ENCODE data around the gene TPCN2.
A peak's percentile ranks its signal among the peaks of the same experiment; 100 is the strongest.

TPCN2 gene

DNA sequence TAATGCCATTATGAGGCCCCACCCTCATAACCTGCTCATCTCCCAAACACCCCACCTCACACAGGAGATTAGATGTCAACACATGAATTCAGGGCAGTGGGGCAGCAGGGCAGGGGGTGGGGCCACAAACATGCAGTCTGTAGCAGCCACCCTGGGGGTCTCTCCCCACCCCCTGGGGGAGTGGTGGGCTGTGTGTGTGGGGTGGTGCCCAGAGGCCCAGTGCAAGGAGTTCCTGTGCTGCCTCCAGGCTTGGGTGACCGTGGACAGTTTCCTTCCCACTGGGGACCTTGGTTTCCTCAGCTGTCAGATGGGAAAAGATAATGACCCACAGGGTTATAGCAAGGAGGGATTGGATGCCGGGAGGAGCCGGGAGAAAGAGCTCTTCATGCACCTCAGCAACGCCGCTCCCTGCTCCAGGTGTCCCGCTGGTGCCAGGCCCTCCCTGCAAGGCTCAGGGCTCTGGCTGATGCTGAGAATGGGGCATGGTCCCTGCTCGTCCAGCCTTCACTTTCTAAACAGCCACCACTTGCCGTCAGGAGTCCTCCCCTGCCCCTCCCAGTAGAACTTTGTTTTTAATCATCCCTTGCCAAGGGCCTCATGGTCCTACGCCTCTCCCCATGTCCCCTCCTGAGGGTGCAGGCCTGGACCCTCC is 33.7 kb upstream of the TPCN2 start:
- peaks cover 5 to 6% of the 10 kb centered on the region in 2 donors for H3K4me1 Mint-ChIP-seq
- peaks cover 42 to 57% of the 10 kb centered on the region in 2 donors for H3K27me3 Mint-ChIP-seq
- DNase-seq (no peak), ATAC-seq (replicated peaks) (no peak)
- peaks cover 4 to 9% of the 10 kb centered on the region in 2 donors for H3K9me3 Mint-ChIP-seq
- no peak overlapping the region for H3K27ac Mint-ChIP-seq
- no peak overlapping the region for H3K4me3 Mint-ChIP-seq
- no peaks in the 10 kb centered on the region for H3K36me3 Mint-ChIP-seq

DNA sequence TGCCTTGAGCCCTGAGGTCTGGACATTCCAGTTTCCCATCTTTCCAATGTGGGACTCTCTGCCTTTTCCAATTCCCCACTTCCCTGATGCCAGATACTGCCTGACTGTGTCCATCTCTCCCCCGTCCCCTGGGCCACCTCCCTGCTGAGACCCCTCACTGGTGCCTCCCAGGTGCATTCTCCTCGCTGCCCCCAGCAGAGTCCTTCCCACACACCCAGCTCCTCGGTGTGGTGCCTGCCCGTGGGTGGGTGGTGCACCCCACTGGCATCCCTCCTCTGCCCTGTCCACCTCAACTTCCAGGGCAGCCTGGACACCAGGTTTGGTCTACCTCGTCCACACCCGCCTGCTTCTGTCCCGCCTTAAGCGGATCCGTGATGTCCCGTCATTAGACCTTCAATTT is 30.8 kb upstream of the TPCN2 start:
- Mint-ChIP-seq H3K9me3 (peaks cover 4 to 9% of the 10 kb centered on the region in 2 donors), H3K4me1 (peaks cover 0 to 5% of the 10 kb centered on the region in 2 donors), H3K27ac (peak overlapping the region; percentile 56), H3K4me3 (no peak overlapping the region), H3K27me3 (peaks cover 22 to 31% of the 10 kb centered on the region in 2 donors), H3K36me3 (no peaks in the 10 kb centered on the region)
- DNase-seq = no peak
- ATAC-seq (replicated peaks) = no peak

DNA sequence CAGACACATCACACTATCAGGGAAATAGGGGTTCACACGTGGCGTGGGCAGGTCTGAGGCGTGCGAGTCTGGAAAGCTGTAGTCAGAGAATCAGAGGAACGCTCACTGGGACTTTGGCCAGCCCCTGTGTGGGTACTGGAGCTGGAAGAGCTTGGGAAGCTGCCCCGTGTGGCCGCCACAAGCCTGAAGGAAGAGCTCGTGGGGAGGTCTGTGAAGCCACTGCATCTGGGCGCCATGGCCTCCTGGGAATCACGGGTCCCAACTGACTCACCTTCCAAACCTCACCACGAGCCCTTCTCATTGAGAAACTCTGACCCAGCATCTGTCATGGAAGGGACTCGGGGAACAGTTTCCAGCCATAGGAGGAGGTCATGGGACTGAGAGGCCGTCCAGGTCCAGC is 29.8 kb upstream of the TPCN2 start:
- H3K36me3 Mint-ChIP-seq = no peaks in the 10 kb centered on the region
- H3K27me3 Mint-ChIP-seq = peaks cover 18 to 24% of the 10 kb centered on the region in 2 donors
- H3K4me1 Mint-ChIP-seq = no peaks in the 10 kb centered on the region
- ATAC-seq (replicated peaks) = no peak
- H3K9me3 Mint-ChIP-seq = peaks cover 4 to 9% of the 10 kb centered on the region in 2 donors
- H3K27ac Mint-ChIP-seq = no peak overlapping the region
- DNase-seq = no peak
- H3K4me3 Mint-ChIP-seq = no peak overlapping the region

DNA sequence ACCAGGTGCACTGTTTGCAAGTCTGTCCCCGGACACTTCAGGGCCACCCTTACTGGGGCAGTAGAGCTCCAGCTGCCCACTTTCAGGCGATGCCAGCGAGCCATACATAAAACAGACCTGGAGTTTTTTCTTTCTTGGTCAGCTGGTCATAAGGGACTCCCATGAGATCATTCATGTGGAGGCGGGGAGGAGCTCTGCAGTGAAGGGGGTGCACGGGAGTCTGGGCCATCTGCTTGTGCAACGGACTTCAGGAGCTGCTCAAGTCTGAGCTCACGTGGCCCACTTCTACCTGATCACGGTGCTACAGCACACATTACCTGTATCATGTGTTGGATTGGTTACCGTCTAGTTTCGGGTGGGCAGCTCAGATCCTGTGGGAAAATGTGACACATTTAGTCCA is 26.5 kb upstream of the TPCN2 start:
- H3K9me3 Mint-ChIP-seq = no peaks in the 10 kb centered on the region
- H3K27me3 Mint-ChIP-seq = peaks cover 0 to 6% of the 10 kb centered on the region in 2 donors
- no peaks in the 10 kb centered on the region for H3K4me1 Mint-ChIP-seq
- no peak overlapping the region for H3K27ac Mint-ChIP-seq
- H3K36me3 Mint-ChIP-seq = no peaks in the 10 kb centered on the region
- ATAC-seq (replicated peaks) (no peak), DNase-seq (no peak)
- no peak overlapping the region for H3K4me3 Mint-ChIP-seq

DNA sequence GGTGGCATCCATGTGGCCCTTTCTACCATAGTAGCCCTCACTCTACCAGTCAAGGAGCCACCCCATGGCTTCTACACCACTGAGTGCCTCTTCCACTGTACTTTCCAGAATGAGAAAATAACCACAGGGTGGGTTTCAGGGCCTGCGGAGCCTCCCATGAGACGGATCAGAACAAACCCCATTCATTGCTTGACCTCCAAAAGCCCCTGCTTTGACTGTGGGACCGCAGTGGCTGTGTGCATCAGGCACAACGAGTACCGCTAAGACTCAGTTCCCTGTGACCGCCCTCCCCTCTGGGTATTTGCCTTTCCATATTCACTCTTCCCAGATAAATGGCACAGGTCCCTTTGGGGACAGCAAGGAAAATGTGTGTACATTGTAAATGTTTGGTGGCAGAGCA is 24.2 kb upstream of the TPCN2 start:
- Mint-ChIP-seq H3K27me3 (peaks cover 0 to 6% of the 10 kb centered on the region in 2 donors), H3K36me3 (no peaks in the 10 kb centered on the region), H3K9me3 (no peaks in the 10 kb centered on the region), H3K4me3 (no peak overlapping the region), H3K4me1 (no peaks in the 10 kb centered on the region), H3K27ac (no peak overlapping the region)
- ATAC-seq (replicated peaks) (peak in 1 of 2 donors; percentile 33), DNase-seq (no peak)

DNA sequence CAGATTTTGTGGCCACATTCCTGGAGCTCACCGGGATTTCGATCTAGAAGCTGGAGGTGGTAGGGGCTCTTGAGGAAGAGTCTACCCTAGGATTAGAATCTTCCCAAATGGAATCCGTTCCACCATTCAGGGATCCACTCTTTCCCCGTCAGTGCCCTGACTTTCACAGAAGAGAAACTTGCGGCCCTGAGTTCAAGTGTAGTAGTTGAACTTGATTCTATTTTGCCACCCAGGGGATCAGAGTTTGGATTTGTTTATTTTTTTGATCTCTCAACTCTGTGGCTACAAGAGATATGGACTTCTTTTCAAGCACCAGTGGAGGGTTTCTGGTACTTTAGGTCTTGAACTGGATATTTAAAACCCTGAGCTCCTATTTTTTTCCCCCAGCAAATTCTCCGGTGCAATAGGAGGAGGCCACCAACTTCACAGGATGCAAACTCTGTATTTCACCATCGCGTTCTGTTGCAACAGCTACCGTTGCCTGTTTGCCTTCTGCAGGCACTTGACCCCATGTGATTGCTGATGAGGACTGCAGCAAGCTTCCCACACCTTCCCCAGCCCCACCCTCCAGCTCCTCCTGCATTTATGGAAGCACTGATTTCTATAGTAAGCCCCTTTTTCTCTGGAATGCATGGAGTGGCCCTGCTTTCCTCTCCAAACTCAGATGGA is 20.9 kb upstream of the TPCN2 start:
- H3K36me3 Mint-ChIP-seq = no peaks in the 10 kb centered on the region
- H3K9me3 Mint-ChIP-seq = no peaks in the 10 kb centered on the region
- no peak overlapping the region for H3K27ac Mint-ChIP-seq
- peaks cover 5 to 22% of the 10 kb centered on the region in 2 donors for H3K27me3 Mint-ChIP-seq
- ATAC-seq (replicated peaks) = no peak
- no peak for DNase-seq
- H3K4me1 Mint-ChIP-seq = no peaks in the 10 kb centered on the region
- no peak overlapping the region for H3K4me3 Mint-ChIP-seq

DNA sequence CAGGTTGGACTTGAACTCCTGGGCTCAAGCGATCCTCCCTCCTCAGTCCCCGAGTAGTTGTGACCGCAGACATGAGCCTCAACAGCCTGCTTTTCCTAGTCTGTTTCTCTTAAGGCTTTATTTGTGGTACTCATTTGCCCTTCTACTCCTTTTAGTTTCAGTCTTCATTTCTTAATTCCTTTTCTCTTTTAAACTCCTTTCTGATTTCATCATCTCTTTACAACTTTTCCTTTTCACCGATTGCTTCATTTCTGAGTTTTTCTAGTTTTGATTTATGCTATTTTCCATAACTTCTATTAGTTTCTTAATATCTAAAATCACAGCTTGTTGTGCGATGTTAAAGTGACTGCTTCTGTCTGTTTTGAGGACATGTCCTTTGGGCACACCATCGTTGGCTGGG is 18.4 kb upstream of the TPCN2 start:
- DNase-seq = no peak
- Mint-ChIP-seq H3K27ac (no peak overlapping the region), H3K4me3 (no peak overlapping the region), H3K4me1 (no peaks in the 10 kb centered on the region), H3K27me3 (peaks cover 21% of the 10 kb centered on the region in 2 donors), H3K9me3 (no peaks in the 10 kb centered on the region), H3K36me3 (no peaks in the 10 kb centered on the region)
- no peak for ATAC-seq (replicated peaks)

DNA sequence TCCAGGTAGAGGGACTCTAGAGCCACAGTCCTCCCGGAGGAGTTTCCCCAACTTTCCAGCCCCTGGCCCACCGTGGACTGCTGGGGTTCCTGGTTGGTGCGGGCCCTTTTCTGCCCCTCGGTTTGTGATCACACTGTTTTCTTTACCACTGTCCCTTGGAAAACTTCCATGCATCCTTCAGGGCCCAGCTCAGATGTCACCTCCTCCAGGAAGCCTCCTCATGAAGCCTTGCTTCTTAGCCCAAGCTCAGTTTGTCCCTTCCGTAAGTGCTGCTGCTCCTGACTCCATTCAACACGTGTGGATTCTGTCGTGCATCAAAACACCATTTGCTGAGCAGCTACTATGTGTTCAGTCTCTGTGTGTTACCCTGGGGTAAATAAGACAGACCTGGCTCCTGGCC is 15.9 kb upstream of the TPCN2 start:
- no peaks in the 10 kb centered on the region for H3K9me3 Mint-ChIP-seq
- no peak for DNase-seq

DNA sequence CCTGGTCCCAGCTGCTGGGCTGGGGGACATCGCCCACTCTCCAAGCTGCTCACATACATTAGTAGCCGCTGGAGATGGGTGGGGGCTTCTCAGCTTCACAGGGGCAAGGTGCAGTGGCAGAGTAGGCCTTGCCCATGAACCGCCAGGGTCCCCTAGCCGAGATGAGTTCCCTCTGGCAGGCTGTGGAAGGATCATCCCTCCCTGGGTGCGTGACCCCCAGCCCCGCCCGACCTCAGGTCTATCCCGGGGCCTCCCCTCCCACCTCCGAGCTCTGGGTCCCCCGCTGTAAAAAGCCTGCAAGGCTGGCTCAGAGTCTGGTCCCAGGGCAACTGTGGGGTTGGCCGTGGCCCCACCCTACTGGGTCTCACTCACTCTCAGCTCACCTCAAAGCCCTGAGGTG is 15.3 kb upstream of the TPCN2 start:
- Mint-ChIP-seq H3K4me3 (no peak overlapping the region), H3K9me3 (no peaks in the 10 kb centered on the region), H3K36me3 (no peaks in the 10 kb centered on the region), H3K27me3 (peaks cover 27 to 31% of the 10 kb centered on the region in 2 donors), H3K27ac (no peak overlapping the region), H3K4me1 (no peaks in the 10 kb centered on the region)
- no peak for DNase-seq
- no peak for ATAC-seq (replicated peaks)

More for the DNA sequence above, 15.9 kb upstream of the TPCN2 start:
- no peak overlapping the region for H3K4me3 Mint-ChIP-seq
- ATAC-seq (replicated peaks) = no peak
- no peak overlapping the region for H3K27ac Mint-ChIP-seq
- H3K4me1 Mint-ChIP-seq = no peaks in the 10 kb centered on the region
- H3K27me3 Mint-ChIP-seq = peaks cover 27 to 31% of the 10 kb centered on the region in 2 donors
- H3K36me3 Mint-ChIP-seq = no peaks in the 10 kb centered on the region

DNA sequence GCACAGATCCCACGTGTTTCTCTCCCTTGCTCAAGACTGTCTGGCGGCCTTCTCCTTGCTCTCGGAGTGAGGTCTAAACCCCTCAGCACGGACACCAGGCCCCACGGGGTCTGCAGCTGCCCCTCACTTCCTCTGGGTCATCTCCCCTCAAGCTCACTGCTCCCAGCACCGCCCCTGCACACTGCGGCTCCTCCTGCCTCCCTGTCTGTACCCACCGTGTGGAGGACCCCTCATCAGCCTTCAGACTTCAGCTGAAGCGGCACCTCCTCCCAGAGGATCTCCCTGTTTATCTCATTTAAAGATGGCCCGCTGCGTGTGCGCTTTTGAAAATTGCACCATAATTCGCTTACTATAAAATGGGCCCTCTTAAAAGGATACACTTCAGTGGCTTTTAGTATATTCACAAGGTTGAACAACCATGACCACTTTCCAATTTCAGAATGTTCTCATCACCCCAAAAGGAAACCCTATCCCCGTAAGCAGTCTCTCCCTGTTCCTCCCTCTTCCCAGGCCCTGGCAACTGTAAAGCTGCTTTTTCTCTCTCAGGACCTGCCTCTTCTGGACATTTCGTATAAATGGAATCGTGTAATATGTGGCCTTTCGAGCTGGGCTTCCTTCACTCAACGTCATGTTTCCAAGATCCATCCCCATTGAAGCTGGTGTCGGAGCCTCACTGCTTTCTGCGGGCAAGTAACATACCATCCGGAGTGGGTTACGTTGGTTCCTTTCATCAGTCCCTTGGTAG is 14.4 kb upstream of the TPCN2 start:
- H3K36me3 Mint-ChIP-seq = no peaks in the 10 kb centered on the region
- DNase-seq (no peak), ATAC-seq (replicated peaks) (no peak)
- H3K27me3 Mint-ChIP-seq = peaks cover 27 to 31% of the 10 kb centered on the region in 2 donors
- no peaks in the 10 kb centered on the region for H3K9me3 Mint-ChIP-seq
- H3K4me3 Mint-ChIP-seq = no peak overlapping the region
- H3K27ac Mint-ChIP-seq = no peak overlapping the region
- H3K4me1 Mint-ChIP-seq = no peaks in the 10 kb centered on the region

DNA sequence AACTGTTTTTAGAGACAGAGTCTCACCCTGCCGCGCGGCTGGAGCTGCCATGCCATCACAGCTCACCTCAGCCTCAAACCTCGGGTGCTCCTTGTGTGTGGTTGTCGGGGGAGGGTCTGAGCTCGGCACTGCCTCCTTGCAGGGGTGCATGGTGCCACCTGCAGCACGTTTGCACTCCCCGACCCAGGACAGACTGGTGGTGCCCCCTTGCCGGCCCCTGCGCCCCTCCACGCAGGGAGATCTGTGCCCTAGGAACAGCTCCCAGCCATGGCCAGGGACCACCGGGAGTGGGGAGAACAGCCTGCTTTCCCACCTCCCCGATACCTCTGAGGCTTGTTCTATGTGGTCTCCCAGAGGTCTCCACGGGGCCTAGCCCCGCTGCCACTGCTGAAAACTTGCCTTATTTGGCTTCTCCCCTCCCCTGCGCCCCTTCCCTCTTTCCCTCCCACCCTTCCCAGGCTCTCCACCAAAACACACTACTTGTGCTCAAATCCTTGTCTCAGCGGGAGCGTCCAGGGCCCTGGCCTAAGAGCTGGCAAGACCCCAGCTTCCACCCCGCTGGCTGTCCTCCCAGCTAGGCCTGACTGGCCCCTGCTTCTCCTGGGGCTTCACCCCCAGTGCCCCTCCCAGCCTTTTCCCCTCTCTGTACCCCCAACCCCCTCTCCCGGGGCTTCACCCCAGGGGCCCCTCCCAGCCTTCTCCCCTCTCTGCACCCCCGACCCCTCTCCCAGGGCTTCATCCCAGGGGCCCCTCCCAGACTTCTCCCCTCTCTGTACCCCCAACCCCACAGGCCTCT is 13.4 kb upstream of the TPCN2 start:
- Mint-ChIP-seq H3K4me1 (peaks cover 4 to 6% of the 10 kb centered on the region in 2 donors), H3K9me3 (no peaks in the 10 kb centered on the region), H3K27me3 (peaks cover 27% of the 10 kb centered on the region in 2 donors), H3K27ac (no peak overlapping the region), H3K36me3 (no peaks in the 10 kb centered on the region), H3K4me3 (no peak overlapping the region)
- DNase-seq (no peak), ATAC-seq (replicated peaks) (no peak)

DNA sequence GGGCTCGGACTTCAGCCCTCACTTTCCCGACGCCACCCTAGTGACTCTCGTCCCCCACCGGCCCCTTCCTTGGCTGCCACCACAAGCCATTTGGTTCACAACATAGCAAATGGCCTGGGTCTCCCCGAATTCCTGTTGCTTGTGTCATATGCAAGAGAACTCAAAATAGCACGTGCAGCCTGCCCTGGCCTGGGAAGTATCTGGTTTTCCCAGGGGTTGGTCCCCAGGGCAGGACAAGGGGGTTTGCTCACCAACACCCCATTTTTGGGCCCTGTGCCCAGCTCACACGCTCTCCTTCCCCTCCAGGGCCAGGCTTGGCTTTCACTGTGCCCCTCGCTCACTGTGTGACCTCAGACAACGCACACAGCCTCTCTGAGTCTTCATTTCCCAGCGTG is 12.8 kb upstream of the TPCN2 start:
- no peaks in the 10 kb centered on the region for H3K9me3 Mint-ChIP-seq
- H3K4me1 Mint-ChIP-seq = peaks cover 10 to 12% of the 10 kb centered on the region in 2 donors
- H3K27ac Mint-ChIP-seq = no peak overlapping the region
- no peak for ATAC-seq (replicated peaks)
- no peak overlapping the region for H3K4me3 Mint-ChIP-seq
- H3K36me3 Mint-ChIP-seq = no peaks in the 10 kb centered on the region
- peaks cover 26 to 27% of the 10 kb centered on the region in 2 donors for H3K27me3 Mint-ChIP-seq
- no peak for DNase-seq

DNA sequence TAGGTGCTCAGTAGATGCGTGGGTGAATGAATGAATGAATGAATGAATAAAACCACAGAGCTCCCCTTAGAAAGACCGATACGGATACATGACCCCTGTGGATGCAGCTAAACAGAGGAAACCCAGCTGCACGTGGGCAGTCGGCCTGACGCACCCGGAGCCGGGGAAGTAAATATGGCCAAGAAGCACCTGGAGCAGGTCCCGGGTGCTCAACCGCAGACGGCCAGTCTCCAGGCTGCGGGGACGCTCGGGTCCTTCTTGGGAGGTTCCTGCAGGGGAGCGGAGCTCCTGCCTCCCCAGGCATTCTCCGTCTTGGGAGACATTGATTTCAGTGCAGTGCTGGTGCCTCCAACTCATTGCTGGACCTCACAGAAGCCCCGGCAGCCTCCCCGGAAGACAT is 11.7 kb upstream of the TPCN2 start:
- DNase-seq = no peak
- no peaks in the 10 kb centered on the region for H3K36me3 Mint-ChIP-seq
- peaks cover 13 to 16% of the 10 kb centered on the region in 2 donors for H3K4me1 Mint-ChIP-seq
- H3K4me3 Mint-ChIP-seq = no peak overlapping the region
- no peak overlapping the region for H3K27ac Mint-ChIP-seq
- H3K27me3 Mint-ChIP-seq = peaks cover 20 to 23% of the 10 kb centered on the region in 2 donors
- no peak for ATAC-seq (replicated peaks)
- H3K9me3 Mint-ChIP-seq = no peaks in the 10 kb centered on the region

DNA sequence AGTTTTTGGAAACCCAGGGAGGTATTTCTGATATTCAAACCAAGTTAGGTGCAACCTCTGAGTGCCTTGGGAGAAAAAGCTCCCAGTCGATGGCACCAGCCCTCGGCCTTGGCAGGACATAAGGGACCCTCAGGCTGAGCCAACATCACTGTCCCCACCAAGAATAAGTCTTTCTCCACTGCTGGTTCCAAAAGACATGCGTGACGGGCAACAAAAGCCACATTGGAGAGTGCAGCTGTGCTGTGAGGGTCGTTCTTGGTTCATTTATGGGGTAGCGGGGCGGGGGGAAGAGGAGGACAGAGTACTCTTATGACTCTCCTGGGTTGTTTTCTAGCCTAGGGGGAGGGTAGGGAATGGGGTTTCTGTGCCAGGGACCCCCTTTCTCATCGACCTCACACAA is 11.2 kb upstream of the TPCN2 start:
- no peak overlapping the region for H3K27ac Mint-ChIP-seq
- ATAC-seq (replicated peaks) = no peak
- H3K36me3 Mint-ChIP-seq = no peaks in the 10 kb centered on the region
- H3K27me3 Mint-ChIP-seq = peaks cover 23 to 24% of the 10 kb centered on the region in 2 donors
- H3K4me1 Mint-ChIP-seq = peaks cover 13 to 16% of the 10 kb centered on the region in 2 donors
- H3K4me3 Mint-ChIP-seq = no peak overlapping the region
- H3K9me3 Mint-ChIP-seq = no peaks in the 10 kb centered on the region
- DNase-seq = no peak

Data from stimulated activated naive B cell treated with anti-CD40 and anti-IgM and Interleukin-4, amounts not matched to agents 10 μg/mL and 1 μg/mL and 100 μg/mL, for 72 hours (primary cell).